ENCODE measurements around the gene TEX50.

- TF ChIP-seq POLR2AphosphoS5 (IDR thresholded peaks at IDR 0.05; ENCODE audit: low read depth) (no peak), CTCF (conservative IDR thresholded peaks at IDR 0.05; ENCODE audit: low read depth in 2 of 2) (no peak), JUNB (IDR thresholded peaks at IDR 0.05; ENCODE audit: unreplicated experiment) (no peak), ZNF114 (CRISPR knock-in tag; IDR thresholded peaks at IDR 0.05) (no peak), EZH2phosphoT487 (IDR thresholded peaks at IDR 0.05; ENCODE audit: unreplicated experiment) (no peak)
Measured at GRCh38 chr1:173648880-173649605, 13.9 kb downstream of the TEX50 start.
